Gastrocnemius medialis (tissue), 4 donors: ENCODE data around the gene ZCCHC24.

ENCODE experiments used
- POLR2A ChIP-seq, 2 donors: fragments of 450-650 bp; IDR thresholded peaks; one replicate each; pipeline ENCODE4 v1.6.1; 2017; ENCODE audit warnings: antibody characterized with exemption in 2 of 2, mild to moderate bottlenecking in 2 of 2, moderate library complexity in 2 of 2
- TF ChIP-seq, protein P1 (sequence below), 5 experiments: fragments of 450-650 bp in 3 of 5; fragments of 200-600 bp in 2 of 5; sonication (generic) in 2 of 5; IDR thresholded peaks in 4 of 5; conservative IDR thresholded peaks in 1 of 5; 1 replicate in 4 of 5; 2 replicates in 1 of 5; pipeline ENCODE4 v1.5.1; 2016 to 2019; ENCODE audit warnings: antibody characterized with exemption in 5 of 5, mild to moderate bottlenecking in 3 of 5, moderate library complexity in 3 of 5

- TF ChIP-seq, protein P1, sequence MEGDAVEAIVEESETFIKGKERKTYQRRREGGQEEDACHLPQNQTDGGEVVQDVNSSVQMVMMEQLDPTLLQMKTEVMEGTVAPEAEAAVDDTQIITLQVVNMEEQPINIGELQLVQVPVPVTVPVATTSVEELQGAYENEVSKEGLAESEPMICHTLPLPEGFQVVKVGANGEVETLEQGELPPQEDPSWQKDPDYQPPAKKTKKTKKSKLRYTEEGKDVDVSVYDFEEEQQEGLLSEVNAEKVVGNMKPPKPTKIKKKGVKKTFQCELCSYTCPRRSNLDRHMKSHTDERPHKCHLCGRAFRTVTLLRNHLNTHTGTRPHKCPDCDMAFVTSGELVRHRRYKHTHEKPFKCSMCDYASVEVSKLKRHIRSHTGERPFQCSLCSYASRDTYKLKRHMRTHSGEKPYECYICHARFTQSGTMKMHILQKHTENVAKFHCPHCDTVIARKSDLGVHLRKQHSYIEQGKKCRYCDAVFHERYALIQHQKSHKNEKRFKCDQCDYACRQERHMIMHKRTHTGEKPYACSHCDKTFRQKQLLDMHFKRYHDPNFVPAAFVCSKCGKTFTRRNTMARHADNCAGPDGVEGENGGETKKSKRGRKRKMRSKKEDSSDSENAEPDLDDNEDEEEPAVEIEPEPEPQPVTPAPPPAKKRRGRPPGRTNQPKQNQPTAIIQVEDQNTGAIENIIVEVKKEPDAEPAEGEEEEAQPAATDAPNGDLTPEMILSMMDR (IDR thresholded peaks at IDR 0.05 in 4 of 5, conservative IDR thresholded peaks at IDR 0.05 in 1 of 5) = no peak
- TF ChIP-seq POLR2A (IDR thresholded peaks at IDR 0.05) = no peak
These were observed 21.0 kb downstream of the ZCCHC24 start for GRCh38 chr10:79424221-79425073.
